ENCODE results near the gene NOTO. TPM values are rescaled to one million over a fixed set of nuclear protein-coding genes. Genes with fewer than 3 reads are reported as not detected.

Gene NOTO
- total RNA-seq, 1 donor from 2014 or later = not detected

DNA sequence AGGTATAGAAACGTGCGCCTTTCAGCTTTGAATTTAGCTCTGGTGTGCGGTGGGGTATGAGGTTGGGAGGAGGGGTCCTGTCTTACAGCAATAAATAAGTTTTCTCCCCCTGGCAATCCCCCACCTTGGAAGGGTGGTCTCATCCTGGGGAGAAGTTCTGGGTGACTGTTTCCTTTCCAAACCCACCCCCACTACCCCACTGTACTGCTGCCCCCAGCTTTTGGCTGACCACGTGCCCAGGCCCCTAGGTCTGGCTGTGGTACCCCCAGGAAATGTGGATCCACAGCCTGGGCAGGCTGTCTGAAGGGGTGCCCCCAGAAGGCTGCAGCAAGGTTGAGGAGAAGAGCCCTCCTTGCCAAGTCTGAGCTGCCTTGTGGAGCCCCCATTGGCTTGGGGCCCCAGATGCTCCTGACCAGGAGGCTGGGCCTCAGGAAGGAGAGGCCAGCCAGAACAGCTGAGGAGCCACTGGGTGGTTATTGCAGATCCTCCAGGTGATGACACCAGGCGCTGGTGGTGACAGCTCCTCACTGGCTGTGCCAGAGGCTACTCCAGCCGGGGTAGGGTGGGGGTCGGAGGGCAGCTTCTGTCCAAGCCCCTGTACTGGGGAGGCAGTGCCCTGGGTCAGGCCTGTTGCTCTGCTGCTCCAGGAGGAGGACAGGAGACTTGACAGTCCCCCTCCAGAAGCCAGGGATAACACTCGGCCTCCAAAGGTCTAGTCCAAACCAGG is 56.0 kb downstream of the NOTO start:
- Histone ChIP-seq H3F3A (ENCODE audit: low read depth) (peaks cover 18% of the 10 kb centered on the region), H3K27ac (no peak overlapping the region), H3K36me3 (no peaks in the 10 kb centered on the region), H3K4me2 (no peak overlapping the region), H3K4me3 (no peak overlapping the region), H3K4me1 (peaks cover 10% of the 10 kb centered on the region), H3K27me3 (no peaks in the 10 kb centered on the region), H3K9ac (no peak overlapping the region), H4K20me1 (ENCODE audit: low read depth) (peaks cover 31% of the 10 kb centered on the region), H2AFZ (replicated peaks) (no peak overlapping the region), H3K9me3 (ENCODE audit: low read depth) (no peaks in the 10 kb centered on the region), H3K79me2 (ENCODE audit: low read depth) (no peaks in the 10 kb centered on the region)
- no peaks in the 10 kb centered on the region for H3K27me3 Mint-ChIP-seq (ENCODE audit: insufficient read depth, low read depth)
- H3K27ac Mint-ChIP-seq = no peak overlapping the region
- no peak for TF ChIP-seq EZH2 (IDR thresholded peaks at IDR 0.05)
- TF ChIP-seq EZH2phosphoT487 (IDR thresholded peaks at IDR 0.05) = no peak
- no peak for TF ChIP-seq CTCF (IDR thresholded peaks at IDR 0.05)
- DNase-seq (ENCODE audit: low spot score) = no peak
- peaks cover 8% of the 10 kb centered on the region for H3K36me3 Mint-ChIP-seq
- no peaks in the 10 kb centered on the region for H3K9me3 Mint-ChIP-seq
- no peak overlapping the region for H3K4me3 Mint-ChIP-seq
- H3K4me1 Mint-ChIP-seq = no peaks in the 10 kb centered on the region

DNA sequence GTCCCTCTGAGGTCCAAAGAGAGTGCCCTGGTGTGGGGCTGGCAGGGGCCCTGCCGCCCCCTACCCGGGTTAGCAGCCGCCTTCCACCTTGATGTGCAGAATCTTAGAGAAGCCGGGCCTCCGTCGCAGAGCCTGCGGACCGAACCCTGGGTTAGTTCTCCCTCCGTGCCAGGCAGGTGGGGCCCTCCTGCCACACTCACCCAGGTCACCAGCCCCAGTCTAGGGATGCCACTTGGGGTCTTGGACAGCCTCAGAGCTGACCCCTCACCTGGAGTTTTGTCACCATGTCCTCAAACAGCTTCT is 56.5 kb downstream of the NOTO start:
- Mint-ChIP-seq H3K4me3 (no peak overlapping the region), H3K9me3 (no peaks in the 10 kb centered on the region), H3K4me1 (no peaks in the 10 kb centered on the region), H3K27ac (no peak overlapping the region), H3K27me3 (ENCODE audit: insufficient read depth, low read depth) (no peaks in the 10 kb centered on the region), H3K36me3 (peaks cover 4% of the 10 kb centered on the region)
- no peak overlapping the region for H3K4me3 ChIP-seq
- no peaks in the 10 kb centered on the region for H3K9me3 ChIP-seq (ENCODE audit: low read depth)
- H3K4me2 ChIP-seq = no peak overlapping the region
- H3K79me2 ChIP-seq (ENCODE audit: low read depth) = no peaks in the 10 kb centered on the region
- no peak overlapping the region for H2AFZ ChIP-seq (replicated peaks)
- H3K36me3 ChIP-seq = no peaks in the 10 kb centered on the region
- H3F3A ChIP-seq (ENCODE audit: low read depth) = peaks cover 14% of the 10 kb centered on the region
- DNase-seq (ENCODE audit: low spot score) = no peak
- peaks cover 10% of the 10 kb centered on the region for H3K4me1 ChIP-seq
- H3K27me3 ChIP-seq = no peaks in the 10 kb centered on the region
- H3K9ac ChIP-seq = no peak overlapping the region
- H4K20me1 ChIP-seq (ENCODE audit: low read depth) = peaks cover 26% of the 10 kb centered on the region
- TF ChIP-seq CTCF (IDR thresholded peaks at IDR 0.05) = no peak
- TF ChIP-seq EZH2 (IDR thresholded peaks at IDR 0.05) = no peak
- no peak for TF ChIP-seq EZH2phosphoT487 (IDR thresholded peaks at IDR 0.05)
- no peak overlapping the region for H3K27ac ChIP-seq

DNA sequence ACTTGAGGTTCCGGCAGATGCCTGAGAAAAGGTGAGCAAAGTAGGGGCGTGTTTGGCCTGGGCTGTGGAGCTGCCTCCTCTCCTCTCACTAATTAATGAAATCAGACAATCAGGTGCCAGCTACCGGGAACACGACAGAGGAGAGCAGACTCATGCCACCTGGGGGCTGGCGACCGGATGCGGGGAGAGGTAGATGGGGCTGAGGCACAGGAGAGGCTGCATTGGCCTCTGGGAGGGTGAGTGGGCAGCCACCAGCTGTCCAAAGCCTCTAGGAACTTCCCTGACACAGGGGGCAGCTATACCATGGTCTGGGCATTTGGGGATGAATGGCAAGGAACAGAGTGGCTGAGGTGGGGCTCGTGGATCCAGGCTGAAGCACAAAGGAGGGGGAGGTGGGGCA is 56.9 kb downstream of the NOTO start:
- no peaks in the 10 kb centered on the region for H3K9me3 Mint-ChIP-seq
- no peak overlapping the region for H3K27ac ChIP-seq
- no peak overlapping the region for H3K27ac Mint-ChIP-seq
- no peaks in the 10 kb centered on the region for H3K9me3 ChIP-seq (ENCODE audit: low read depth)
- DNase-seq (ENCODE audit: low spot score) = no peak
- H3K27me3 Mint-ChIP-seq (ENCODE audit: insufficient read depth, low read depth) = peaks cover 4% of the 10 kb centered on the region
- H3K4me1 ChIP-seq = peaks cover 10% of the 10 kb centered on the region
- H3K36me3 ChIP-seq = no peaks in the 10 kb centered on the region
- H3K9ac ChIP-seq = no peak overlapping the region
- H4K20me1 ChIP-seq (ENCODE audit: low read depth) = peaks cover 25% of the 10 kb centered on the region
- no peaks in the 10 kb centered on the region for H3K79me2 ChIP-seq (ENCODE audit: low read depth)
- H2AFZ ChIP-seq (replicated peaks) = no peak overlapping the region
- no peaks in the 10 kb centered on the region for H3K4me1 Mint-ChIP-seq
- no peak overlapping the region for H3K4me3 ChIP-seq
- H3K4me3 Mint-ChIP-seq = no peak overlapping the region
- H3K27me3 ChIP-seq = no peaks in the 10 kb centered on the region
- no peak overlapping the region for H3K4me2 ChIP-seq
- H3K36me3 Mint-ChIP-seq = peaks cover 2% of the 10 kb centered on the region
- peaks cover 14% of the 10 kb centered on the region for H3F3A ChIP-seq (ENCODE audit: low read depth)
- TF ChIP-seq EZH2 (IDR thresholded peaks at IDR 0.05) (no peak), CTCF (IDR thresholded peaks at IDR 0.05) (no peak), EZH2phosphoT487 (IDR thresholded peaks at IDR 0.05) (no peak)
